HPDE6-E6E7 (cell line): ENCODE data around the gene VAV3.
"Not testable (repeated sequence)": the region's sequence is repeated elsewhere in the genome, so short reads cannot be mapped to it uniquely, and the experiment has no call there.

Experiments
- DNase-seq: peaks from one replicate; pipeline ENCODE4 v3.0.0; 2011; ENCODE audit warnings: missing footprints; ENCODE audit errors: extremely low spot score

VAV3 gene, protein sequence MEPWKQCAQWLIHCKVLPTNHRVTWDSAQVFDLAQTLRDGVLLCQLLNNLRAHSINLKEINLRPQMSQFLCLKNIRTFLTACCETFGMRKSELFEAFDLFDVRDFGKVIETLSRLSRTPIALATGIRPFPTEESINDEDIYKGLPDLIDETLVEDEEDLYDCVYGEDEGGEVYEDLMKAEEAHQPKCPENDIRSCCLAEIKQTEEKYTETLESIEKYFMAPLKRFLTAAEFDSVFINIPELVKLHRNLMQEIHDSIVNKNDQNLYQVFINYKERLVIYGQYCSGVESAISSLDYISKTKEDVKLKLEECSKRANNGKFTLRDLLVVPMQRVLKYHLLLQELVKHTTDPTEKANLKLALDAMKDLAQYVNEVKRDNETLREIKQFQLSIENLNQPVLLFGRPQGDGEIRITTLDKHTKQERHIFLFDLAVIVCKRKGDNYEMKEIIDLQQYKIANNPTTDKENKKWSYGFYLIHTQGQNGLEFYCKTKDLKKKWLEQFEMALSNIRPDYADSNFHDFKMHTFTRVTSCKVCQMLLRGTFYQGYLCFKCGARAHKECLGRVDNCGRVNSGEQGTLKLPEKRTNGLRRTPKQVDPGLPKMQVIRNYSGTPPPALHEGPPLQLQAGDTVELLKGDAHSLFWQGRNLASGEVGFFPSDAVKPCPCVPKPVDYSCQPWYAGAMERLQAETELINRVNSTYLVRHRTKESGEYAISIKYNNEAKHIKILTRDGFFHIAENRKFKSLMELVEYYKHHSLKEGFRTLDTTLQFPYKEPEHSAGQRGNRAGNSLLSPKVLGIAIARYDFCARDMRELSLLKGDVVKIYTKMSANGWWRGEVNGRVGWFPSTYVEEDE

DNA sequence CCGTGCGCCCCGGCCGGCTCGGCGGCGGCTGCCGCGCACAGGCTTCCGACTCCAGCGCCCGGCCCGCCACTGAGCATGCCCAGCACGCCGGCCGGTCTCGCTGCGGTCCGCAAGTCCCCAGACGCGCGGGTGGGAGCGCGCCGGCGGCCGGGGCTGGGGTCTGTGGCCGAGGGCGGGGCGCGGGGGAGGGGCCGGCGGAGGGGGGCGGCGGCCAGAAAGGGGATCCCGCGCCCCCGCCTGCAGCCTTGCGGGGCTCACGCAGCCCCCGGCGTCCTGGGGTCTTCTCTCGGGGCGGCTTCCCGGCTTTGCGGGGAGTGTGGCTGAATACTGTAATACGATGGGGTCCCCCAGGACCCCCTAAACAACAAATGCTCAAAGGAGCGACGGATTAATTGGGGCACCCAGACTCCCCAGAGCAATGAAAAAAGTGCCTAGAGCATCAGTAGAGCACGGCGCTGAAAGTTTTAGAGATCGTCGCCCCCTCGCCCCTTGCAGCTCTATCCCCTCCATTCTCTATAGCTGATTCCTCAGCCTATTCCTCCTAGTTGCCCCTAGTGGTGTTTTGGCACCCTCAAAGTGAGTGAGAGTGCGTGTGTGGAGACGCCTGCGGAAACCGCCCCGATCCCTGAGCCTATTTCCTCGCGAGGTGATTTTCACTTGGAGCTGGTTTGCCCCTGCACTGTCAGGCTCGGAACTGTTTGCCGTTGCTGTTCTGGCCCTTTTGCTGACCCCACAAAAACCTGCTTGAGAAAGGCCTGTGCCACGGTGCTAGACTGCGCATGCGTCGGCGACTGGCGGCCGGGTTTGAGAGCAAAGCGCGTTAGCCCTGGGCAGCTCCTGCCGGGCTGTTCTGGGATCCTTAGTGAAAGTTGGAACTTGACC lies at the start of gene VAV3:
TSS of gene VAV3 (minus strand) at position 71 of the 882 bp plus-strand sequence. CDS start 311 bp downstream, outside the sequence.
- DNase-seq, result peak; percentile 51

DNA sequence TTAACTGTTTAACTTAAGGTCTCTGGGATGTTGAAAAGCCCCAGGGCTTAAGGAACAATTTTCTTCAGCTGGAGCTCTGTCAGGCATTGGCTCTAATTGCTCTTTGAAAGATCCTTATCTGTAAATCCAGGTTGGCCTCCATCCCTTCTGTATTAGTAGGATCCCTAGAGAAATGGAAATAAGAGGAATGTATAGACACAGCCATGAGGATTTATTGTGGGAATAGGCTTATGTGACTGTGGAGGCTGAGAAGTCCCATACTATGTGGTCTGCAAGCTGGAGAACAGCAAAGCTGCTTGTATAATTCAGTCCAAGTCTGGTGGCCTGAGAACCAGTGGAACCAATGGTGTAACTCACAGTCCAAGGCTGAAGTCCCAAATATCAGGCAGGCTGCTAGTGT lies 47.6 kb upstream of the VAV3 start:
- DNase-seq, result no peak

DNA sequence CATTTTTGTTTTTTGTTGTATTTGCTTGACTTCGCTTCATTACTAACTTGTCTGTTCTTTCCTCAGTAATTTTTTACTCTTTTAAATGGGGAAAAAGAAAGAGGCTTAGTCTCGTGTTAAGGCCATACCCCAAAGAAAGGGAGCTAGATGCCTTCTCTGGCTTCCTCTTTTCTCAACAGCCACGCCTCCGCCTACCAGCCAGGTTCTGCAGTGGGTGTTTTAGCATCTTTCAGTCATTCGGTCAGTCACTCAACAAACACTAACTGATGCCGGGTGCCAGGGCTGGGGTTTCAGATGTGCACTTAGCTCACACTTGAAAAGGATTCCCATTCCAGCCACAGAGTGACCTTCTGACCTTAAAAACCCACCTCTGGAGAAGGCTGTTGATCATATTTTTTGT lies 46.3 kb upstream of the VAV3 start:
- DNase-seq, result no peak

DNA sequence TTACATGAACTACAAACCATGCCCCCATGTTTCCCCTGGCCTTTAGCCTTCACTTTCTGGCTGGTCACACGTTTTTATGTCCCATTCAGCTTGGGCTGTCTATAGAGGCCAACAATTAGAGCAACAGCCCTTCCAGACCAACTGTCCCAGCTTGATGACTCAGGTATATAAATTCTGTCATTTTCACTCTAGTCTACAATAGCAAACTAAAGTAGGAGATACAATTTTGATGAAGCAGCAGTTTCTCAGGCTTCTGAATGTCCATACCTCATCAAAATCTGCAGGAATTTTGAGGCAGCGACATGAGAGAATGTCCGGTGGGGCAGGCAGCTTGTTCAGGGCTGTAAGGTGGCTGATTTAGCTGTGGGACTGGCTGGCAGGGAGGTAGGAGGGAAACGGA lies 45.6 kb upstream of the VAV3 start:
- no peak for DNase-seq

DNA sequence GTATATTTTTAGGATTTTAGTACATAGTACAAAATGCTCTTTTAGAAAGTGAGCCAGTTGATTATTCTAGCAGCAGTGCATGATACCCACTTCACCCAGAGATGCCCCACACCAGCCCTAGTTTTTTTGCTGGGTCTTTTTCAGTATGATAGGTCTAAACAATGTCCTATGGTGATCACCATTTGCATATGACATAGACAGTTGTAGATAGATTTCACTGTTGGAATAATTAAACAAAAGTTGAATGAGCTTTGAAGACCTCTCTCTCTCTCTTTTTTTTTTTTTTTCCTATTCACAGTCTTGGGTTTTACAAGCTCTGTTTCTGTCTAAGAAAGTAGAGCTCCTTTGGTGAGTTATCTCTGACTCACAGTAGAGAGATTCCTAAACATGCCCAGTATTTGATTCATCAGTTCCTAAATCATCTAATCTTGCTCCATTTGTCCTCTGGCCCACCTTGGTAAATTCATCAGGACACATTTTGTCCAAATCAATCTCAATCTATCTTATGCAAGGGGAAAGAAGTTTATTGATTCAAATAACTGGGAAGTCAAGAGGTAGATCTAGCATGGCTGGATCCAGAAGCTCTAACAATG lies 44.7 kb upstream of the VAV3 start:
- DNase-seq, result peak; percentile 51

DNA sequence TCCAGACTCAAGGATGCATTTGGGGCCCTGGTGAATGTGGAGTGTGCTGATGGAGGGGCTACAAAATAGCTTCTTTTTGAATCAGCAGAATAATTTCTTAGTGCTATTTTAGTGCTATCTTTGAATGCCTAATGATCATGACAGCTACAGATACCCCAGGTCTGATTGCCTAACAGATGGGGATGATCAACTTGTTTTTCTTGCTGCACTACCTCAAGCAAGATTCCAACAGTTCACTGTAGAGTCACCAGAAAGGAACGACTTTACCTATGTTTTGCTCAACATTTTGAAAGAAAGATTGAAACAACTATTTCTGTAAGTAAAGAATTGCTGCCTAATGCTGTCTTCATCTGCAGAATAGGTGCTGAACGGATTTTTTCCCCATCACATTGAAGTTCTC lies 42.6 kb upstream of the VAV3 start:
- DNase-seq, result no peak

DNA sequence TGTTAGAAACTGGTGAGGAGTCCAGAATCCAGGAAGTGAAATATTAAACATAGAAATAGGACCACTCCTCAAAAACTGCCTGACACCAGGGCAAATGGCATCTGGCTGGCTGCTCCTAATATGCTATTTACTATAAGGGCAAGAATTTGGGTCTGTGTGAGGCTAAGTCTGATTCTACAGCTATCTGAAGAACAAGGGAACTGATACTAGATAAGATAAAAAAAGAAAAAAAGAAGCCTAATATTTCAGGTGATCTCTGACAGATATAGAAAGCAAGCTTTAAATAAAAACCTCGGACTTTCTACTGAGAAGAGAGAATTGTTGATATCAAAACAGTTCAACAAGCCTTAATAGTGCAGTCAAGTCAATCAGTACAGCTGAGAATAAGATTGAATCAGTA lies 42.1 kb upstream of the VAV3 start:
- no peak for DNase-seq

DNA sequence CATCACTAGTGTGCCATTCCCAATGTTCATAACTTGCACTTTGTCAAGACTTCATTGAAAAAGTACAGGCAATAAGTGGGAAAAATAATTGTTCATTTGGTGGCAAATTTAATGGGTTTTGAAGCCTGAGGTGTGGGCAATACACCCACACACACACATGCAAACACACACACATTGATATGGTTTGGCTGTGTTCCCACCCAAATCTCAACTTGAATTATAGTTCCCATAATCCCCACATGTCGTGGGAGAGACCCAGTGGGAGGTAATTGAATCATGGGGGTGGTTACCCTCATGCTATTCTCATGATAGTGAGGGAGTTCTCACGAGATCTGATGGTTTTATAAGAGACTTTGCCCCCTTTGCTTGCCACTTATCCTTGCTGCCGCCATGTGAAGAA lies 39.9 kb upstream of the VAV3 start:
- DNase-seq, result not testable (repeated sequence)

DNA sequence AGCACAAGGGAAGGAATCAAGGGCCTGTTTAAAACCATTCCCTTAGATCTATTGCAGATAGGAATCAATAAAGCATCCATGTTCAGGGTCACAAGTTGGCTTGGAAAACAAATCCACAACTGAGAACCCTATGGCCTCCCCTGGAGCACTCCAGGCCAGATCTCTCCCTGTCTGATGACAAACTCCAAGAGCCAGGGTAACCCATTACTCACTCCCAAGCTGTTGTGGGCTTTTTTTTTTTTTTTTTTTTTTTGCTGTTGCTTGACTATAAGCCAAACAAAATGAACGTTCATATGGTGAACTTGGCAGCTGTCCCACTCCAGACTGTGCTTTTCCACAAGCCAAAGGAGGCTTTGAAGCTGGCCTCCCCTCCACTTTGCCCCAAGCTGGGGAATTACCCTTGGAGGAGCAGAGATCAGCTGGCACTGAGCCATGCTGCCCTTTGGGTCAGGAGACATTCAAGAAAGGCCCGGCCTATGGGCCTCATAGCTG lies 35.7 kb upstream of the VAV3 start:
- DNase-seq, result no peak

DNA sequence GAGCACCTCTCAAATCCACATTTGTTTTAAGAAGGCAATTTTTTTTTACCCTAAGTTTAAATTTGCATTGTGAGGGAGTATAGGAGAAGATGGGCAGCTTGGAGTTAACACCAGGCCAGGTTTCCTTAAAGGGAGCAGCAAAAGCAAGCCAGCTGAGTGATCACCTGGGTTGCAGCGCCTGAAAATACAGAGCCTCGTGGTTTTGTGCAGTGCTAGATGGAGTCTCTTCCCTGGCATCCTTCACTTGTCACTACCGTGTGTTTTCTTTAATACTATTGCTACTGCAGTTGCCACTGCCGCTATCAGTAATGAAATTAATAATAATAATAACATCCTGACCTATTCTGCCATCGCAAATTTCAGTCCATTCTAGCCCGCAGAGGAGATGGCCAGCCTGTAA lies 35.2 kb upstream of the VAV3 start:
- DNase-seq, result no peak

DNA sequence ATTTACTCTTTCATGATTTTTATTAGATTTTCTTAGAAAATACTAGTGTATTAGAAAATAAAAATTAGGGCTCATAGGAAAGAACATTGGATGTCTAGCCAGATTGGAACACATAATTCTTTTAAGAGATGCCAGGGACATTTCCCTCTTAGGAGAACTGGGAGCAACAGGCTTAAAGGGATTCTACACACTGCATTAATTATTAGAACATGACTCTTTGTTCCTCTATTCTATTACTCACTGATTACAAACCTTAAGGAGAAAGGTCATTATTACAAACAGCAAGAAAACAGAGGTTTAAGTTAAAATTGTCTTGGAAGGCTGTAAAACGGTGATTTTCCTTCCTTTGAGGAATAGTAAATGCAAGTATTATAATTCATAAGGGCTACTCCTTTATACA lies 32.9 kb upstream of the VAV3 start:
- DNase-seq, result no peak

DNA sequence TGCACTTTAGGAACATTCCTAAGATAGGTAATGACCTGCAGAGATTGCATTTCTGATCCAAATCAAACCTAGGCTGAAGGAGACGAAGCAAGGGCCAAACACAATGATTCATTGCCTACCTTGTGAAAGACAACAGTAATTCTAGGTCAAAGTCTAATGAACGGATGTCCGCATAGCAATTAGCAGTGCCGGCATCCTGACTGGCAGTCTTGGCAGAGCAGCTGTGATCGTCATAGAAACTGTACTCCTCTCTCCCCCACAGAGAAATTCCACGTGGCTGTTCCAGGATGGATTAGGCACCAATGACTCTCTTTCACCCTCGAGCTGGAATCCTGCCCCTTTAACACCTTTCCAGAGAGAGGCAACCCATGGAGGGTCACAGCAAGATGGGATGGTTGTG lies 28.9 kb upstream of the VAV3 start:
- DNase-seq, result no peak

DNA sequence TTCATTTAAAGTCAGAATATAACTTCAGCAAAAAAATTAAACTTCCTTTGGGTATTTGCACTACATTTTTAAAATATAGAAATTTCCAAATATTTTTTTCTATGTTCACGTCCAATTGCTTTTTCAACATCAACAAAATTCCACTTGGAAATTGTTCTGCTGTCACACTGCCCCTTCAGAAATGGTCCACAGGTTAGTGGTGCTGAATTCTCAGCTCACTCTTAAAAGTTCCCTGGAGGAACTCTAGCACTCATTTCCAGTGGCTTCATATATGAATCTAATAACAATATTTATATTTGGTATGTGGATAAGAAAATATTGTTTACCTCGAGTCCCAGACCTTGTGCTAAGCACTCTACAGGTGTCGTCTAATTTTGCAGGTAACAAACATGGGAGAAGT lies 27.4 kb upstream of the VAV3 start:
- no peak for DNase-seq

DNA sequence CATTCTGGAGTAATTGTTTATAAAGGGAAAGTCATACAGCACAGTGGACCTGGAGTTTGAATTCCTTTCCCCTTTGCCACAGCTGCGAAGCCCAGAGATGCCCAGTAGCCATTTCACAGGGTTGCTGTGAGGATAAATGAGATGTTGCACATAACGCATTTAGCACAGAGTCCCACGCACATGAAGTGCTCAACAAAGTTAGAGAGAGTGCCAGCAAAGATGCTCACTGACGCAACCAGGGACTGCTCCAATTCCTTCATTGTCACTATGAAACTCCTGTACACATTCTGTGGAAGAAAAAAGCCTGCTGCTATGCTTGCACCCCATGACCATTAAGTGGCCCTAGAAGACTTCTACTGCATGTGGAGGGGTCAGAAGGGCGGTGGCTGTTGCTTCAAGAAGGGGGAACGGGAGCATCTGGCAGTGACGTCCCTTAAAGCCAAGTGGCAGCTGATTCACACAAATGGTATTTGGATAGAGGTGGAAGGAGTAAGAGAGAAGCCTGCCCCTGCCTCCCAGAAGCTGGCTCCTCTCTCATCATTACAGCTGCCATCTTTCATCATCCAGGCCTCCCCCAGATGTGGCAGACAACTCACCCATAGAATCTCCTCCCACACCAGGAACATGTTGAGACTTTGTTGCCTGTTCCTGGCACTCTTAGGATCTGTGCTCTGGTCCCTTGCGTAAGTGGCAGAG lies 26.5 kb upstream of the VAV3 start:
- no peak for DNase-seq

DNA sequence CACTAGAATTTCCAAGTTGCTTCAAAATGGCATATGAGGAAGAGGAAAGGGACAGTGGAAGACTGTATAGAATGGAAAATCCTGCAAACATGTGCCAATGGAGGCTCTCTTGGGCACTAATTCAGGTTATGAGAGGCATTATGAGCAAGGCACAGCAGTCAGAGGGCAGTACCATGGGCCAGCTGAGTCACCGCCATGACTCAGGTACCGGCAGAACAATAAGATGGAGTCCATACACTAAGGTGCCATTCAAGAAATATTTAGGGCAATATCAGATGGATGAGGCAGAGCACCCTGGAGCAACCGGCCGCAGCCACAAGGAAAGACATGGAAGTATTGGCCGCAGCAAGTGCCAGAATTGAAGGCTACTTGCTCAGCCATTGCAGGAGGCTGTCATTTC lies 25.6 kb upstream of the VAV3 start:
- peak; percentile 23 for DNase-seq

DNA sequence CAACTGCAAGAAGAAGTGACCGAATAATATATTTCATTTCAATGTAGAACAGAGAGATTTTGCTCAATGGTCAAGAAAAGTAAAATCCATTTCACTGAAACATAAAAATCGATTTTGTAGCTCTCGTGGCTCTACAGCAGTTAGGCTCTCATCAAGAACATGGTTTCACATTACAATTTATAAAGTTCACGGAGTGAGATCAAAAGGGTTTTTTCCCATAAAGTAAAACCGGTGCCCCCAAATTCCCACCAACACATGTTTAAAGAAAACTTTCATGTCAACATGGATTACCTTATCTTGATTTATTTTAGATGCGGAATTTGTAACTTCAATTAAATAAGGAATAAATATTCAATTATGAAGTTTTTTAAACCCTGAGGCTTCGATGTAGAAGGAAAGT lies 16.3 kb upstream of the VAV3 start:
- no peak for DNase-seq

DNA sequence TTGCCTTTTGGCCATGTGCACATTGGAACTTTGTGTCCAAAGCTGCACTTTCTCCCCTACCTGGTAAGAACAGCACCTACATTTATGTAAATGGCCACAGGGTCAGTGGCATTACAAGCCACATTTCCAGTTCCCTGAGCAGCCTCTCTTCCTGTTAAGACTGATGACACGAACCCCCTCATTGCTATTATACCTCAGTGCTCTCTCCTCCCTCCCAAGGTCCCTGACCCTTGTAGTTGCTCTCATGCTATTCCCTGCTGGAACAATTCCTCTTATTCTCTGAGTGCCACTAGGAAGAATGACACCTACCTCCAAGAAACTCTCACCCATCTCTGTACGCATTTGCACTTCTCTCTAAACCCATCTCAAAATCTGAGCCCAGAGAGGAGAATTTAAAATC lies 14.9 kb upstream of the VAV3 start:
- DNase-seq, result no peak

DNA sequence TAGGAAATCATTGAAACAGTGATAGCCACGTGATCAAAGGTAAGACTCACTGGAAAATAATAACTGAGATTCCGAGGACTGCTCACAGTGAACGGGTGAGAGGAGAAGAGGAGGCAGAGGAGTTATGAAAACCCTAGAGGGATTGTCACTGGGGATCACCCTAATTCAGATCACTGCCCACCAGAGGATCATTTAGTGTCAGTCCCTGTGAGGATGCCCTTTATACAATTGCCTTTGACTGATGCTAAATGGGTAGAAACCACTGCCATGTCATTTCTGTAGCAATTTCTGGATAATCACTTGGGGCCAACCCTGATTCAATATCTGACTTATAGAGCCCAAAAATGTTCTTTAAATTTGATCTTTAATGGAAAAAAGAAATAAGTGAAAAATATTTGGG lies 14.1 kb upstream of the VAV3 start:
- no peak for DNase-seq

DNA sequence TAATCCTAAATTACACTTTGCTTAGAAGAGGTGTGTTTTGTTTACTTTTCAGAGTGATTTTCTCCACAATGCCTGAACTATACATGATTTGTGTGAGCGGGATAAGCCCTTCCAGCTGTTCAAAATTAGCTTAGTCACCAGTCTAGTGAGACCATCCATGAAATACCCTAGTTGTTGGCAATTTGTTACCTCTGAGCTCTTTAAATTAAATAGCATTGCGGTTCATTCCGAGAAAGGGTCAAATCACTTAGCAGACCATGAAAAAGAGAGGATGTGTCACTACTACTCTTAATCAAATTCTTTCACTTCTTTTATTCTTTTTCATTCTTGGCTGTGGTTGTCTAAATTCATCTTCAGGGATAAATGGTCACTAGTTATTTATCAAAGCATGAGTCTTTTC lies 11.9 kb upstream of the VAV3 start:
- no peak for DNase-seq

DNA sequence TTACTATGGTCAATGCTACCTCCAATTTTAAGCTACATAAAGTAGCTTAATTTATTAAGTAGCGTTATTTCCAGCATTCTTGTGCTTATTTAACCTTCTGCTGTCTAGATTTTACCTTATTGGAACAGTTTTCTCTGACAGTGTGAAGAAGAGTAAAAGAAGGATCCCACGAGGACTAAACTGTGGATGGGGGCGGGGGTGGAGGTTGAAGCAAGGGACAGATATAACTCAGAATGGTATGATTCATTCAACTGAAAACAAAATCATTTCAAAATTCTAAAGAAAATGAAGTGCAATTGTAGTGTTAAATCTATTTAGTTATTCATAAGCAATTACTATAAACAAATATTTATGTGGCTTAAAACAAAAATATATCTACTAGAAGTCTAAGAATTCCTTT lies 11.5 kb upstream of the VAV3 start:
- DNase-seq, result no peak

DNA sequence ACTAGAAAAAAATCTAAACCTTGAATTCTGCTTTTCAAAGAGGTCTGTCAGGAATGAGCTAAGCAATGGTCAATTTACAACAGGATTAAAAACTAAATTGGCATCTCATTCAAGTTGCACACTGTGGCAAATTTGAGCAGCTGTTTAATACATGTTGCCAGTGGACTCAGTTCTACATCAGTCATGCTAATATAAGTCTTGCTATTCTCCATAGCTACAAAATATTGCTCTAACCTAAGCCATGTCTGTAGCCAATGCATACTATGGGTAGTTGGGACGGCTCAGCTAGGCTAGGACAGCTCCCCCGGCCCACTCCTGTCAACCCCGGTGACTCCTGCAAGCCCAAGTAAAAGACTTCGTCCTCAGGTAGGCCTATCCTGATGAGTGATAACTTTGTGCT lies 10.9 kb upstream of the VAV3 start:
- DNase-seq, result no peak
